HG02642 (cell line): ENCODE results near the gene UBE2V1.
"Not testable (repeated sequence)": the region's sequence is repeated elsewhere in the genome, so short reads cannot be mapped to it uniquely, and the experiment has no call there.

Source experiments
- ATAC-seq: cut with Tn5 transposase; IDR thresholded peaks from one replicate; pipeline ENCODE4 v1.9.1; 2021; ENCODE audit warnings: mild to moderate bottlenecking; ENCODE audit not compliant: unreplicated experiment, poor library complexity

UBE2V1 gene

DNA sequence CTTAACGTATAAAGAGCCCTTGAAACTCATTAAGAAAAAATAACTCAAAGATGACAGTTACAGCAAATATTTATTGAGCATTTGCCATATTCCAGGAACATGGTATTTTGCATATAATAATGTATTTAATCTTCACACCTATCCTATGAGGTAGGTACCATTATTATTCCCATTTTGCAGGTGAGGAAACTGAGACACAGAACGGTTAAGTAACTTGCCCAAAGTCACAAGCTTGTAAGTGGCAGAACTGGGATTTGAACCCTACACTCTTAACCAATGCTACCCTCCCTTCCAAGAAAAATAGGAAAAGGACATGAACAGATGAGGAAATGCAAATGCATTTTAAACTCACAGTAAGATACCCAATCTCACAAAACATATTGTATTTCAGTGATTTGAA lies 5.3 kb upstream of the UBE2V1 start:
- ATAC-seq: no peak

DNA sequence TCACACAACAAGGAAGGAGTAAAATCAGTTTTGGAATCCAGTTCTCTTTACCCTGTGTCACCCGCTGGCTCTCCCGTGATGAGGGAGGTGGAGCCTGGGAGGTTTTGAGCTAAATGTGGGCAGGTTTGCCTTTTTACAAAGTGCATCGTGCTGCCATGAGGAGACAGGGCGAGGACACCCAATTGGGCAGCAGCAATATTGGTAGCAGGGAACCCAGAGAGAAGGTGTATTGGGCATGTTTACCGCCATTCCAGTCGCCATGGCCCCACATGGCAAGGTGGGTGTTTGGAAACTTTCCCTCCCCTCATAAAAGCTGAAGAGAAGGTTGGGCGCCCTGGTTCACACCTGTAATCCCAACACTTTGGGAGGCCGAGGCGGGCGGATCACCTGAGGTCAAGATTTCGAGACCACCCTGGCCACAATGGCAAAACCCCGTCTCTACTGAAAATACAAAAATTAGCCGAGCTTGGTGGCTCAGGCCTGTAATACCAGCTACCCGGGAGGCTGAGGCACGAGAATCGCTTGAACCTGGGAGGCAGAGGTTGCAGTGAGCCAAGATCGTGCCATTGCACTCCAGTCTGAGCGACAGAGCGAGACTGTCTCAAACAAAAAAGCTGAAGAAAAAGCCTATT lies 3.5 kb upstream of the UBE2V1 start:
- no peak for ATAC-seq

DNA sequence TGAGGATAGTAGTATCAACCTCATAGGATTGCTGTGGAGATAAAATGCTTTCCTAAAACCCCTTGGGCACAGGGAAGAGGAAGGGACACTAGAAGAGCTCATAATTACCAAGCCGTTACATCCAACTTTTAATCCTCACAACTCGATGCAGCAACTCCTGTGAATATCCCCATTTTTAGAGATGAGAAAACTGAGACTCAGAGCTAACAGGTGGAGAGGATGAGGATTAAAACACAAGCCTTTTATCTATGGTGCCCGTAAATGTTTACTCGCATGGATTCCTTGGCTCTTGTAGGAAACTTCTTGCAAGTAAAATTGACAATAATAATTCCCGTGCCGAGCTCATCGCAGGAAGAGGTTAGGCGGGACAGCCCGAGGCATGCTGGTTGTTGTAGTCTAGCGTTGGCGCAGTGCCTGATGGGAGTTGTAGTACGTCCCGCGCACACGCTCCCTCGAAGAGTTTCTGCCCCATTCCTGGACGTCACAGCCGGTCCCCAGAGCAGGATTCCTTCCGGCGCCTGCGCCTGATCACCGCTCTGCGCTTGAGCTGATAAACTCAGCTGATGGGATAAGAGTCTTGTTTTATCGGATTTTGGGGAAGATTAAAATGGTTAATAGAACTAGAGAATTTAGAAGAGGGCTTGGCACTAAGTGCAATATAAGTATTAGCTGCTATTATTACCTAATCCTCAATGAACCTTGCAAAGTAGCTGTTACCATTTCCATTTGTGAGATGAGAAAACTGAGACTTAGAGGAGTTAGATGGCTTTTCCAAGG lies 2.8 kb upstream of the UBE2V1 start:
- ATAC-seq: peak; percentile 79

DNA sequence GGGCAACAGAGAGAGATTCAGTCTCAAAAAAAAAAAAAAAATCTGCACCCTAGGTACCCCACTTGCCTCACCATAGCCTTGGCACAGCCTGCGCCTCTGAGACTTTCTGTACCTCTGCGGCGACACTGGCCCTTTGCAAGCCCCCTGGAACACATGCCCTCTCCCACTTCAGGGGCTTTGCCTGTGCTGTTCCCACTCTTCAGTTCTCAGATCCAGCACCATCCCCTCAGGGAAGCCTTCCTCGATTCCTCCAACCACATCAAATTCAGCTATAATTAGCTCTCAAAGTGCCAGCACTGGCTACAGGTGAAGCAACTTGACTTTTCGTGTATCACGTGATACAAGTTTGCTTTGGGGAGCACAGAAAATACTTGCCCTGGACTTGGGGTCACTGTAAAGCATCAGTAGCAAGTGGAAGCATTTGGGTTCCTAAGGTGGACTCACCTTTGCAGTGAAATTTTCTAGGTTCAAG lies 2.1 kb upstream of the UBE2V1 start:
- no peak for ATAC-seq

DNA sequence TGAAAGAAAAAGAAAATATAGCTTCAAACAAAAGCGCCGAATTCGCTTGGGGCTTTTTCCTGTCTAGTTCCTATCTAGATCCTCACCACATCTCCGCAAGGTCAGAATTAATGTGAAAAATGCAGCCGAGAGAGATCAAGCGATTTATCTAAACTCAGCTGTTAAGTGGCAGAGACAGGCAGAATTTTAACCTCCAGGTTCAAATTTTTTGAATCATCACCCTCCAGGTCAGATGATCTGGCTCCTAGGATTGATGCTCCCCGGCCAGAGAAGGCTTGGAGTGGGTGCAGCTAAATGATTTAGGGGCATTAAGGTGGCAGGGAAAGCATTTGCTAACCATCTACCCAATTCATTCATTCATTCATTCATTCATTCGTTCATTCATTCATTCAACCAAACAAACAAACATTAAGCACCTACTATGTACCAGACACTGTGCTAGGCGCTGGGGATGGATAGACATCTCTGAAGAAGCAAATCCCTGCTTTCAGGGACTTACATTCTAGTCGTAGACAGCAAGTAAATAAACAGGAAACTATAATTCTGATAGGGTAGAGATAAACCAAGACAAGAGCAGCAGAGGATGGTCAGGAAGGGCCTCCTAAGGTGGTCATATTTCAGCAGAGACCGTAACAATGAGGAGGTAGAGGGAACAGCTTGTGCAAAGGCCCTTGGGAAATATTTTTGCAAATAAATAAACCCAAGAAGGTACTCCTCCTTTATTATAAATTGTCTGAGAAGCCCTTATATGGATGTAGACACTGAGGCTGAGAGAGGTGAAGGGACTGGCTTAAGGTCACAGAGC lies 672 bp upstream of the UBE2V1 start:
- ATAC-seq: no peak

DNA sequence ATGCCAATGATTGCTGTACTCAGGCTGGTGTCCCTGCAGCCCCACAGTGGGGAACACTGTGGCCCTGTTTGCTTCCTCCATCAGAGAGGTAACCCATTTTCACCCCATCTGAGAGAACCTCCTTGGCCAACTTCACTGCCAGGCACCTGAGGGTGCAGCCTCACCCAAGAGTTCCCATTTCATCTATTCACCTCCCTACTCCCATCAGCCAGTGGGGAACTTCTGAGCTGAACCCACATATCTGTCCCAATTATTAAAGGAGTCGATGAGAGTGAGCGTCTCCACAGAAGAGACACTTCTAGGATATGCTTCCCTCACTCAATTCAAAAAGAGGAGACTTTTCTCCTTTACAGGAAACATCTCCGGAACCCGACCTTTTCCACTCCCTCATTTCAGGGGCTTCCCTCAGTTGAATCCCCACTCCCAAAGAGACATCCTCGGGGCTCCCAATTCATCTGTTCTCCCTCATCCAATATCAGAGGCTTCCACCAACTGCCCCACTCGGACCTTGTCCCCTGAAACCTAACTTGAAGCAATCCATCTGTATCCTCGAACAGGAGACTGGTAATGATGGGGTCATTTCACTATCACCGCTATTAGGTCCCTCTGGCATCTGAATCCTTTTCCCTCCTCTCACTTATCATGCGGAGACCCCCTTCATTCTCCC lies 988 bp downstream of the UBE2V1 start:
- ATAC-seq: no peak

DNA sequence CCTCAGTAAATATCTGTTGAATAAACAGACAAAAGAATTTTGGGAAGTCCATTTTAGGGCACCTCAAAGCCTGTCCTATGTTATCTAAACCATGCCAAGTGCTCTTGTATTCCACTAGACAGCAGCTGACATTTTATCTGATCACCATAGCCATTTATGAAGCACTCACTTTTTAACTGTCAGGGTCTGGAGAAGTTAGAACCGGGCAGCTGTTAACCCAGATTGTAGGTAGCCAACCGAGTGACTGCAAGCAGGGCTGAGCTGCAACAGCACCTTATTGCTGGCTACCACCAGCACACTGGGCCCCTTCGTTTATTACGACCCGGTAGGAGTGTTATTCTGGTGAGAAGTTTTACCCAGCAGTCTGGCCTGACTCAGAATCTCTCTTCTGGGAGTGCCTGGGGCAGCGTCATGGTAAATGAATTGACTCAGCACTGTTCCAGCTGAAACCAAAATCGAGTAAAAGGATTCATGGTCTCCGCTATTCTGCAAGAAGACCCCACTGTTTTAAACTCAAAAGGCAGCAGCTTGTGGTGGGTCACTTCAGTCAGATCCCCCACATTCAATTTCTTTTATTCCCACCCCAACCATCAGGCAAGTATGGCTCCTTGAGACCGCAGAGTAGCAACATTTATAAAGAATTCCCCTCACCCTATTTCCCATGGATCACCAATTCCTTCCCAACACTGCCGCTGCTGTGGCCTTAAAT lies 1.7 kb downstream of the UBE2V1 start:
- no peak for ATAC-seq

DNA sequence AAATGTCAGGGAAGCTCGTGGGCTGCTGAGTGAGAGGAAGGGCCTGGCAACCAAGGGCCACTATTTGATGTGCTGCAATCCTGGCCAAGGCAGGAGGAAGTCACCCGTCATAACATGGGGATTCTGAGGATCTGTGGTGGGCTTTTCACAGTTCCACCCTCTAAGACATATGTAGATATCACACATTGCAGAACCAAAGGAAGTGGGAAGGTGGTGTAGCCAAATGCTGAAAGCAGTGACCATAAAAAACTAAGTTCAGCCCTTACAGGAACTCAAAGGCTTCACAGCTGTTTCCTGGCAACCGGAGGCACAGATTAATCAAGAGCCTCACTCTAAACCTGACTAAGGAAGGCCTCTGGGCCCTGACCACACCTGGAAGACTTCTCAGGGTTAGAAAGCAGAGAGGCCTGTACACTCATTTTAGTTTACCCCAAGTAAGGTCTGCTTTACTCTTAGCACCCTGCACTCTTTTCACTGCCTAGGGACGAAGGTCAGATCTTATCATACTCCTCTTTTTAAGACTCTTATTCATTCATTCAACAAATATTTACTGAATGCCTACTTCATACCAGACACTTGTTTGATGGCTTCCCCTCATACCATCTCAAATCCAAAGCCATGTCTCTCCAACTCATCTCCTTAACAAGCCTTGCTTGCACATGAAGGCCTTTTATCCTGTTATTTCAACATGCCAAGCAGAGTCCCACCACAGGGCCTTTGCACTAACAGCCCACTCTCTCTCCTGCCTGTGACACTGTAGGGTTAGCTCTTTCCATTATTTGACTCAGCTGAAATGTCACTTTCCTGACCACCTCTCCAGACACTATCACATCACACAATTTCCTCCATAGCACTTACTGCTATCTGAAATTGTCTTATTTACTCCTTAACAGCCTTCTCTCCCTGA lies 2.6 kb downstream of the UBE2V1 start:
- peak; percentile 27 for ATAC-seq

DNA sequence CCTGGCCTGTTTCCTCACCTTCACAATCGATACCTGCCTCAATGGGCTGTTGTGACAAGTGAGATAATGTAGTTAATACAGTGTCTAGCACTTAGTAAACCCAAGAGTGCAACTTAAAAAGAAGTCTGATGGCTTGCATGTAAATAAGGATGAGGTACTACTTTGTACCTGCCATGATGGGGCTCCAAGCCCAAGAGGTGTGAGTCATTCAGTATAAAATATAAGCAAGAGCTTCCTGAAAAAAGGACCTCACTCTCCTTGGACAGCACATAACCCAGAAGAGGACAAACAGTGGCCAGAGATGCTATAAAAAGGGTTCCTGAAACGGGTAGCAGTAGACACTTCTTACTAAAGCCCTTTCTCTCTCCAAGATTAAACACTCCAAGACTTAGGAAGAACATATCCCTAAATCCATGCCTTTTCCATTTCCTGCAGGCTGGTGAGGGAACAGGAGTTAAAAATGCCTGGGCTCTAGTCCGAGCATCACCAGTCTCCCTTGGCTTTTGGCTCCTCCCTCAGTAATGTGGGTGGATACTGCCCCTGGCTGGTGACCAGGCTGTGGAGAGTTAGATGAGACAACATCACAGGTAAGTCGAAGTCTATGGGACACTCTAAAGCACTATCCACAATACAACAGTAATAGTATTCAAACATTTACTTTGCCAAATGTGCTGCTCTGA lies 4.3 kb downstream of the UBE2V1 start:
- ATAC-seq: no peak

DNA sequence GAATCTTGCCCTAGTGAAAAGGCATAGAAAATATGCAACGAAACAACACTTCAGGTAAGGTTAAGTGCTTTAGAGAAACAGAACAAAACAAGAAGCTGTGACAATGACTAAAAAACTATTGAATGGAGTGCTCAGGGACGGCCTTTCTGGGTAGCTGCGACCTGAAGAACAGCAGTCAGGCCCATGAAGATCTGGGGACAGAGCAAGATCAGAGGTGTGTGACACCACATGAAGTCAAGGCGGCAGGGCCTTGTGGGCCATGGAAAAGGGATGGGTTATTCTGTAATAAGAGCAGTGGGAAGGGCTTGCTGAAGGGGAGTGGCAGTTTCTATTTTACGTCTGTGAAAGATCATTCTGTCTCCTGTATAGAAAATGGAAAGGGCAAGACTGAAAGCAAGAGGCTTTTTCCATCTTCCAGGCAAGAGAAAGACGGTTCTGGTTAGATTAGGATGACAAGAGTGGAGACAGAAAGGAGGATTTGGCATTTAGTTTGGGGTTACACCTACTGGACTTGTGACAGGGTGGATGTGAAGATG lies 5.1 kb downstream of the UBE2V1 start:
- no peak for ATAC-seq

DNA sequence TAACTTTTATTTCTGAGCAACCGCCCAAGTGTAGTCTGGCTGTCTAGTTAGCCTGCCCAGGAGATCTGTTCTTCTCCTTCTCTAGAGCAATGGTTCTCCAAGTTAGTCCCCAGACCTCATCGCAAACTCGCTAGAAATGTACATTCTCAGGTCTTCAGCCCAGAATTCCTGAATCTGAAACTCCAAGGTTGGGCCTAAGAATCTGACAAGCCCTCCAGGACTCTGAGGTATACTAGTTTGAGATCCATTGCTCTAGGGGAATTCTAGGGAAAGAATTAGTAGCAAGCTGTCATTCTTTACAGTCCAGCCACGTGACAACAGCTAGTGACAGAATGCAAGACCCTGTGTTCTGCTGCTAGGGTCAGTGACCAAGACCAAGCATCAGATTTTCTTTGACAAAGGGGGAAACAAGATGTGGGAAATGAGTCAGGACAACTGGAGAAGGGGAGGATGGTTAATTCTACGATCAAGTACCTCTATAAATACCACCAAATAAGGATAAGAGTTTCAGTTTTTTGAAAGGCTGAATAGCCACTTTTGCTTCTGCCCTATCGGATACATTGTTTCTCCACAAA lies 5.8 kb downstream of the UBE2V1 start:
- no peak for ATAC-seq

DNA sequence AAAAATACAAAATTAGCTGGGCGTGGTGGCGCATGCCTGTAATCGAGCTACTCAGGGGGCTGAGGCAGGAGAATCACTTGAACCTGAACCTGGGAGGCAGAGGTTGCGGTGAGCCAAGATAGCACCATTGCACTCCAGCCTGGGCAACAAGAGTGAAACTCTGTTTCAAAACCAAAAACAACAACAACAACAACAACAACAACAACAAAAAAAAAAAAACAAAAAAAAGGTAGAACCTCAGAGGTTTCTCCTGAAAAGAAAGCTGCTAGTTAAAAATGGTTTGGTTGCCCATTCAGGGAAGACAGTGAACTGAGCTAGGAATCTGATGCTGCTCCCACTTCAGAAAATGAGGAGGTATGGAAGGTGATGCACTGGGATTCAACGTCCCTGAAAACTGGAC lies 6.3 kb downstream of the UBE2V1 start:
- not testable (repeated sequence) for ATAC-seq

DNA sequence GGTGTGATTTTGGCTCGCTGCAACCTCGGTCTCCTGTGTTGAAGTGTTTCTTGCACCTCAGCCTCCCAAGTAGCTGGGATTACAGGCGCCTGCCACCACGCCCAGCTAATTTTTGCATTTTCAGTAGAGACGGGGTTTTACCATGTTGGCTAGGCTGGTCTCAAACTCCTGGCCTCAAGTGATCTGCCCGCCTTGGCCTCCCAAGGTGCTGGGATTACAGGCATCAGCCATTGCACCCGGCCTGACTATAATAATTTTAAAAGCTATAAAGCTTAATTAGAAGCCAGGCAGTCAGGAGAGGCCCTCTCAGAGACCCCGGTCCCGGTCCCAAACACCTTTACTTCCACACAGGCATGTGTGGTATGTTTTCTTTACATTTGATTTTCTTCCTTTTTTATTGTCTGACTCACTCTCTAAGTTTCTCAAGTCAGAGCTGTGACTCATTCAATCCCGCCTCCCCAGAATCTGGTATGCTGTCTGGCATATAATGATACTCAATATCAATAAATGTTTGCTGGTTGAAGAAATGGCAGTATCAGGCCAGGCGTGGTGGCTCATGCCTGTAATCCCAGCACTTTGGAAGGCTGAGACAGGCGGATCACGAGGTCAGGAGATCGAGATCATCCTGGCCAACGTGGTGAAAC lies 9.4 kb downstream of the UBE2V1 start:
- not testable (repeated sequence) for ATAC-seq

DNA sequence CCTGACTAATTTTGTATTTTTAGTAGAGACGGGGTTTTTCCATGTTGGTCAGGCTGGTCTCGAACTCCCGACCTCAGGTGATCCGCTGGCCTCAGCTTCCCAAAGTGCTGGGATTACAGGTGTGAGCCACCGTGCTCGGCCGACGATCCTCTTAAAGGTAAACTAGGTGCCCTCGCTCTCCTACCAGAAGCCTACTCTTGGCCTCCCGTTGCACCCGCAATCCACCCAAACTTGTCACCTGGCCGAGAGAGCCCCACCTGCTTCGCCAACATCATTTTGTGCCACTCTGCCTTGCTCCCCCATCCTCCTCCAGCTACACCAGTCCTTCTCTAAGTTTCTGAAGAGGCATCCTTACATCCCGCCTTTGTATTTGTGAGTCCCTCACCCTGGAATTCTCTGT lies 10.4 kb downstream of the UBE2V1 start:
- not testable (repeated sequence) for ATAC-seq

DNA sequence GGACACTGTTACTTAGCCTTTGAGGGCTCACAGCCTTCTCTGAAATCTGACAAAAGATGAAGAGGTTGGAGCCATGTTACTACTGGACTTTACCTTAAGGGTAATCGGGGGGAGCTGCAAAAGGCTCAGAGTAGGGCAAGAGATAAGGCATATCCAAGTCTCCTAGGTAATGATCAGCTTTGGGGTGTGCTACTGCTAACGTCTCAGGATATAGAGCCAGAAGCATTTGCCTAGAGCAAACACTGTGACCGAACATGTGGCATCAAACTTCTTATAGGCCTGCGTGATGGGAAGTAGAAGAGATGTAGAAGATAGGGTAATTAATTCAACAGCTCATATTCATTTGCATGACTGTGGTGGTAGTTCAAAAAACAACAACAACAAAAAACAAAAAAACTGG lies 11.1 kb downstream of the UBE2V1 start:
- ATAC-seq: no peak

DNA sequence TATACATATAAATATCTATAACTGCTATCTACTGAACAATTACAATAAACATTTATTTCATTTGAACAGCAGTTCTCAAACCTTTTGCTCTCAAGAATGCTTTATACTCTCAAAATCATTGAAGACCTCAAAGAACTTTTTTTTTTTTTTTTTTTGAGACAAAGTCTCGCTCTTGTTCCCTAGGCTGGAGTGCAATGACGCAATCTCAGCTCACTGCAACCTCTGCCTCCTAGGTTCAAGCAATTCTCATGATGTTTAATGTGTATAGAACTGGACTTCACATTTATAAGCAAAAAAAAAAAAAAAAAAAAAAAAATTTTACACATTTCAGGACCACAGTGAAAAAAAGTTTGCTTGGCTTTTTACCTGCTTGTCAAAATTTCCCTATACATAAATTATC lies 11.7 kb downstream of the UBE2V1 start:
- no peak for ATAC-seq

DNA sequence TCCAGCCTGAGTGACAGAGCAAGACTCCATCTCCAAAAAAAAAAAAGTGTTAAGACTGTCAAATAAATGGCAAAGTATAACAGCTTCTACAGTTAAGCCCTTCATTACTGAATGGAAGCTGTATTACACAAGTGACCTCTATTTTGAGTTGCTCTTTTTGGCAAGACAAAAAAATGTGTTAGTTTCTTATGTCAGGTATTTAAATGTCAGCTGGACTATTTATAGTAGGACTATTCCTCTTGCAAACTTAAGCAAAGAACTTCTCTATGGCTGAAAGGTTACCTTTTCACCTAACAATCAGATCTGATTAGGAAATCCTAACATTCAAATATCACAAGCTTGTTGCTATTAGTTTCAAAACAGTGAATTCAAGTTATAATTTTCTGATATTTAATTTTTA lies 12.4 kb downstream of the UBE2V1 start:
- no peak for ATAC-seq
